ENCODE measurements around the gene SWI5.
"Not testable (repeated sequence)": the region's sequence is repeated elsewhere in the genome, so short reads cannot be mapped to it uniquely, and the experiment has no call there.

SWI5 gene

GRCh38 chr9:128276008-128276573 lies at the start of gene SWI5:
Gene SWI5 (plus strand): TSS chr9:128276276.
- H3K4me3 Mint-ChIP-seq = peak within 1 kb of the TSS; percentile 91
- H3K9me3 Mint-ChIP-seq = no peaks in the 10 kb centered on the region
- CTCF ChIA-PET = no interaction called here
- H3K36me3 Mint-ChIP-seq = peaks cover 17% of the 10 kb centered on the region
- peaks cover 60% of the 10 kb centered on the region for H3K4me1 Mint-ChIP-seq
- DNase-seq = peak; percentile 100
- peaks cover 7% of the 10 kb centered on the region for H3K27me3 Mint-ChIP-seq
- H3K27ac Mint-ChIP-seq = peak within 1 kb of the TSS; percentile 92

- CTCF ChIA-PET = no interaction called here
- peaks cover 30% of the 10 kb centered on the region for H3K27me3 Mint-ChIP-seq
- H3K27ac Mint-ChIP-seq = no peak overlapping the region
- no peaks in the 10 kb centered on the region for H3K9me3 Mint-ChIP-seq
- H3K4me1 Mint-ChIP-seq = no peaks in the 10 kb centered on the region
- no peak overlapping the region for H3K4me3 Mint-ChIP-seq
- H3K36me3 Mint-ChIP-seq = no peaks in the 10 kb centered on the region
- DNase-seq = no peak
Measured at GRCh38 chr9:128226412-128226801, 49.7 kb upstream of the SWI5 start.

- H3K27me3 Mint-ChIP-seq = peaks cover 18% of the 10 kb centered on the region
- DNase-seq, H3K9me3 Mint-ChIP-seq, H3K4me3 Mint-ChIP-seq, CTCF ChIA-PET, H3K27ac Mint-ChIP-seq, H3K36me3 Mint-ChIP-seq, H3K4me1 Mint-ChIP-seq: not testable (repeated sequence)
Measured at GRCh38 chr9:128230897-128231296, 45.2 kb upstream of the SWI5 start.

GRCh38 chr9:128231638-128232527 lies 44.2 kb upstream of the SWI5 start:
- CTCF ChIA-PET = no interaction called here
- DNase-seq = no peak
- H3K36me3 Mint-ChIP-seq = no peaks in the 10 kb centered on the region
- peaks cover 13% of the 10 kb centered on the region for H3K27me3 Mint-ChIP-seq
- H3K9me3 Mint-ChIP-seq = no peaks in the 10 kb centered on the region
- no peak overlapping the region for H3K27ac Mint-ChIP-seq
- no peak overlapping the region for H3K4me3 Mint-ChIP-seq
- H3K4me1 Mint-ChIP-seq = no peaks in the 10 kb centered on the region

- Mint-ChIP-seq H3K9me3 (no peaks in the 10 kb centered on the region), H3K4me1 (no peaks in the 10 kb centered on the region), H3K4me3 (no peak overlapping the region), H3K36me3 (no peaks in the 10 kb centered on the region), H3K27me3 (peaks cover 13% of the 10 kb centered on the region), H3K27ac (no peak overlapping the region)
- CTCF ChIA-PET = no interaction called here
- DNase-seq = no peak
Measured at GRCh38 chr9:128232528-128233428, 43.3 kb upstream of the SWI5 start.

- H3K9me3 Mint-ChIP-seq = no peaks in the 10 kb centered on the region
- H3K4me1 Mint-ChIP-seq = no peaks in the 10 kb centered on the region
- no peaks in the 10 kb centered on the region for H3K36me3 Mint-ChIP-seq
- no peak for DNase-seq
- peaks cover 10% of the 10 kb centered on the region for H3K27me3 Mint-ChIP-seq
- H3K4me3 Mint-ChIP-seq = no peak overlapping the region
- no peak overlapping the region for H3K27ac Mint-ChIP-seq
- CTCF ChIA-PET = interaction anchor here (0.6 kb wide), 1 partner anchor 13 kb away, joined by 3 read pairs; no protein-coding TSS in a partner anchor
Measured at GRCh38 chr9:128233817-128234406, 42.2 kb upstream of the SWI5 start.

- Mint-ChIP-seq H3K27ac (no peak overlapping the region), H3K4me1 (peaks cover 10% of the 10 kb centered on the region), H3K27me3 (peaks cover 55% of the 10 kb centered on the region), H3K4me3 (no peak overlapping the region), H3K9me3 (no peaks in the 10 kb centered on the region), H3K36me3 (no peaks in the 10 kb centered on the region)
- no peak for DNase-seq
- CTCF ChIA-PET = no interaction called here
Measured at GRCh38 chr9:128242124-128242523, 34.0 kb upstream of the SWI5 start.

- H3K36me3 Mint-ChIP-seq = no peaks in the 10 kb centered on the region
- no peak overlapping the region for H3K4me3 Mint-ChIP-seq
- peaks cover 62% of the 10 kb centered on the region for H3K27me3 Mint-ChIP-seq
- H3K9me3 Mint-ChIP-seq = no peaks in the 10 kb centered on the region
- CTCF ChIA-PET = no interaction called here
- no peak overlapping the region for H3K27ac Mint-ChIP-seq
- peaks cover 10% of the 10 kb centered on the region for H3K4me1 Mint-ChIP-seq
- no peak for DNase-seq
Measured at GRCh38 chr9:128242828-128243214, 33.3 kb upstream of the SWI5 start.

- peaks cover 68% of the 10 kb centered on the region for H3K27me3 Mint-ChIP-seq
- no peaks in the 10 kb centered on the region for H3K9me3 Mint-ChIP-seq
- peaks cover 10% of the 10 kb centered on the region for H3K4me1 Mint-ChIP-seq
- DNase-seq = no peak
- CTCF ChIA-PET = no interaction called here
- no peak overlapping the region for H3K4me3 Mint-ChIP-seq
- H3K36me3 Mint-ChIP-seq = no peaks in the 10 kb centered on the region
- H3K27ac Mint-ChIP-seq = no peak overlapping the region
Measured at GRCh38 chr9:128243215-128244018, 32.7 kb upstream of the SWI5 start.

- Mint-ChIP-seq H3K9me3 (no peaks in the 10 kb centered on the region), H3K27me3 (peaks cover 76% of the 10 kb centered on the region), H3K36me3 (no peaks in the 10 kb centered on the region), H3K4me3 (no peak overlapping the region), H3K4me1 (peaks cover 10% of the 10 kb centered on the region), H3K27ac (no peak overlapping the region)
- CTCF ChIA-PET = no interaction called here
- DNase-seq = no peak
Measured at GRCh38 chr9:128244091-128244836, 31.8 kb upstream of the SWI5 start.

GRCh38 chr9:128244837-128245231 lies 31.2 kb upstream of the SWI5 start:
- Mint-ChIP-seq H3K36me3 (no peaks in the 10 kb centered on the region), H3K27ac (no peak overlapping the region), H3K27me3 (peaks cover 81% of the 10 kb centered on the region), H3K9me3 (no peaks in the 10 kb centered on the region), H3K4me1 (peaks cover 15% of the 10 kb centered on the region), H3K4me3 (no peak overlapping the region)
- CTCF ChIA-PET = no interaction called here
- no peak for DNase-seq

GRCh38 chr9:128245421-128246151 lies 30.5 kb upstream of the SWI5 start:
- CTCF ChIA-PET = interaction anchor here (1.9 kb wide), 1 partner anchor 10 kb away, joined by 4 read pairs; no protein-coding TSS in a partner anchor
- H3K36me3 Mint-ChIP-seq = no peaks in the 10 kb centered on the region
- no peak for DNase-seq
- H3K4me3 Mint-ChIP-seq = no peak overlapping the region
- H3K27ac Mint-ChIP-seq = no peak overlapping the region
- H3K4me1 Mint-ChIP-seq = peaks cover 17% of the 10 kb centered on the region
- H3K9me3 Mint-ChIP-seq = no peaks in the 10 kb centered on the region
- peaks cover 89% of the 10 kb centered on the region for H3K27me3 Mint-ChIP-seq

Data from activated naive CD4-positive, alpha-beta T cell treated with anti-CD3 and anti-CD28 coated beads, Interleukin-2, amount 10 ng/mL, durations not matched to agents 7 days and 5 days (primary cell).